HL-60/S4 treated with phorbol 12-myristate 13-acetate at 8.2 ng/mL for 4 days and 3 days (cell line): Measurements from ENCODE around the gene MPPED1.

Source experiments
- in situ Hi-C: fragments of 300-500 bp; cut with MboI; formaldehyde crosslinking; loops from 2 replicates; pipeline ENCODE4 v1.15.0; 2022; ENCODE audit warnings: low sequenced_read_pairs

MPPED1 gene

GRCh38 chr22:43535741-43536140, 123.9 kb downstream of the MPPED1 start:
- in situ Hi-C loops: no loop called here

- in situ Hi-C loops: no loop called here
Measured at GRCh38 chr22:43537019-43537585, 125.3 kb downstream of the MPPED1 start.

GRCh38 chr22:43539572-43540528, 128.0 kb downstream of the MPPED1 start:
- in situ Hi-C loops: no loop called here

DNA sequence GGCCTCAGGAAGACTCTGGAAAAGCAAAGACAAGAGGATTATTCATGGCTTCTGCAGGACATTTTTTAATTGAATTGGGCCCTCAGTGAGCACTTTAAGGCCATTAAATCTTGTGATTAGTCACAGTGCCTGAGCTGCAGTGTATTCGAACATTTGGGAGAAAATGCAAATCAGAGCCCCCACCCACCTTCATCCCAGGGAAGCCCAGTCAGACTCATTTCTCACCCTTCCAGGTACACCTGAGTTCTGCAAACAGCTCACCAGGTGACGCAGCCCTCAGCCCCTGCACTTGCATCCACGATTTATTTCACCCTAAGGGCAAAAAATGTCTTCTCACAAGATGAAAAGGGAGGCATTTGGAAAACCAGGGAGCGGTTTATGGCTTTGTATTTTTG, 128.7 kb downstream of the MPPED1 start:
- in situ Hi-C loops: no loop called here

DNA sequence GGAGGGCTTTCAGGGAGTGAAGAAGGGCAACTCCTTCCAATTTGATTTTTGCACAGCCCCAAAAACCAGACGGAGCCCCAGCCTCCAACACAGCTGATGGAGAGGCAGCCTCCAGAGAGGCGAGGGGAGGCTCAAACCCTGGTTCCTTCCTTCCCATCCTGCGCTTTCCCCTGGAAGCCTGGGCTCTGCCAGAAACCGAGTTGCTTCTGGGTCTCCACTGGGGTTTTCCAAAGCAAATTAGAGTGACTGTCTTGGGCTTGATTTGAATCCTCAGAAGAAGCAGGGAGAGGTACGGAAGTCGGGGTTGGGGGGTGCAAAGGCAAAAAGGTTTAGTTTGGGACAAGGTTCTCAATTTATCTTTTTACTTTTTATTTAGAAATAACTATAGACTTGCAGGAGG, 129.2 kb downstream of the MPPED1 start:
- in situ Hi-C loops: no loop called here

GRCh38 chr22:43541462-43542407, 129.9 kb downstream of the MPPED1 start:
- in situ Hi-C loops: no loop called here

GRCh38 chr22:43542681-43543521, 131.1 kb downstream of the MPPED1 start:
- in situ Hi-C loops: no loop called here

- in situ Hi-C loops: no loop called here
Measured at GRCh38 chr22:43543522-43544288, 131.9 kb downstream of the MPPED1 start.

- in situ Hi-C loops: no loop called here
Measured at GRCh38 chr22:43544289-43544673, 132.5 kb downstream of the MPPED1 start.

GRCh38 chr22:43546186-43546585, 134.4 kb downstream of the MPPED1 start:
- in situ Hi-C loops: no loop called here

DNA sequence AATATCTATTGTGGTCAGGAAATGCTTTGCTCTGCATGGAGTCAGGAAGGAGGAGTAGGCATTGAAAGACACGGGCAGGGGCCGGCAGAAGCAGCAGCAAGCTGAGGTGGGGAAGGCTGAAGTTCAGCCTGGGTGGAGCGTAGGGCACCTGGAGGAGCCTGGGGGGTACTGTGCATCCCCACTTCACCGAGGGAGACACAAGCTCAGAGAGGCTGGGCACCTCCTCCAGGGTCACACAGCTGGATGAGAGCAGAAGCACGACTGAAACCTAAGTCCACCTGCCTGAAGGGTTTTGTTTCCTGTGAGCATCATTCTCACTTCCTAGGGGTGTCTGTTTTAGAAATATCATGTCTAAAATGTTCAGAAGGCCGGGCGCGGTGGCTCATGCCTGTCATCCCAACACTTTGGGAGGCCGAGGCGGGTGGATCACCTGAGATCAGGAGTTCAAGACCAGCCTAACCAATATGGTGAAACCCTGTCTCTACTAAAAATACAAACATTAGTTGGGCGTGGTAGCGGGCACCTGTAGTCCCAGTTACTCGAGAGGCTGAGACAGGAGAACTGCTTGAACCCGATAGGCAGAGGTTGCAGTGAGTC, 138.3 kb downstream of the MPPED1 start:
- in situ Hi-C loops: no loop called here

DNA sequence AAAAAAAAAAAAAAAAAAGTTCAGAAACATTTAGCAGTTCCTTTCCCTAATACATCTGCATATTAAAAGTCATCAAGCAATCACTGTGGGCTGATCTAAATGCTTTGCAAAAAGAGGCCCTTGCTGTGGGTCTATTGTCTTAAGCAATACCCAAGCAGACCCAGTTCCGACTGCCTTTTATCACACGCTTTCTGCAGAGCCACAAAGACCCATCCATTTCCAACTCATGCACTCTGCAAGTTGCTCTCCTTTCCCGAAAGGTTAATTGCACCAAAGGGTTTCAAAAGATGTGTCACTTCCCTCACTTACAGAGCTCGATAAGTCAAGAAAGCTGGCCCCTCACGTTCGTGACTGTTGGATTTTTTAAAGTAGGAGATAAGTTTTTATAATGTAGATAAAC, 138.9 kb downstream of the MPPED1 start:
- in situ Hi-C loops: no loop called here

DNA sequence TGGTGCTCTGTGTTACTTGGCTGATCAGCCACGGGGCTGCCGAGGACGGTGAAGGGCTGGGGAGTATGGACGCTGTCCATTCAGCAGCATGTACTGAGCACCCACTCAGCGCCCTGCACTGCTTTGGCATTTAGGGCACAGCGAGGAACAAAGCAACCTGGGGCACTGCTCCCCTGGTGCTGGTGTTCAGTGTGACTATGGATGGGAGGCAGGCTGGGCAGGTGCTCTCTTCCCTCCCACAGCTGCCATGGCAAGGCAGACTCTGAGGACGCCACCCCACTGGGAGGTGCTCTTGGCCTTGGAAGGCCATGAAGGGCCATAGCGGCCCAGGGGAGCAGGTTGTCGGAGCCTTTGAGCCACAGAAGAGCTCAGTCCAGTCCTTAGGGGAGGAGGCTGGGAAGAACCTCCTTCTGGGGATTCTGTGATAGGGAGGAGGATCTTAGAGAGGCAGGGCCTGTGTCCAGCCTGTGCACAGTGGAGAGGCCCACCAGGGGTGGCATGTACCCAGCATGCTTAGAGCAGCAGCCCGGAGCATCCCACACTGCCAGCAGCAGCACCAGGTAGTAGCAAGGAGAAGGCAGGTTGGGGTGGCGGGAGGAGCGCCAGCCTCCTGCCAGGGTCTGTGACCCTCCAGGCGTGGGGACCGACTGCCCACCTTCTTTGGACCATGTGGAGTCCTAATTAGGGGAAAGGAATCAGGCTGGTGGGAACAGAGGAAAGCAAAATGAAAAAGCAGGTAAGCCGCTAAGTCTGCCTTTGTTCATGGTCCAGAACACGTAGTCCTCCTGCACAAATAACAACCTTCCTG, 141.8 kb downstream of the MPPED1 start:
- in situ Hi-C loops: no loop called here

- in situ Hi-C loops: no loop called here
Measured at GRCh38 chr22:43554259-43554636, 142.4 kb downstream of the MPPED1 start.

- in situ Hi-C loops: no loop called here
Measured at GRCh38 chr22:43554694-43555365, 143.0 kb downstream of the MPPED1 start.

GRCh38 chr22:43555561-43556515, 144.0 kb downstream of the MPPED1 start:
- in situ Hi-C loops: no loop called here
